IMR-90 (cell line): Measurements from ENCODE around the gene ERGIC1.

Experiments used
- BHLHE40 ChIP-seq: fragments of 150-350 bp; IDR thresholded peaks from 2 replicates; pipeline ENCODE4 v1.6.1; 2016; ENCODE audit warnings: mild to moderate bottlenecking, low read depth, low read length
- CEBPB ChIP-seq: IDR thresholded peaks from 2 replicates; pipeline ENCODE4 v1.6.1; 2012; ENCODE audit warnings: low read depth, low read length, improper control_type of control experiment
- CHD1 ChIP-seq: IDR thresholded peaks from 2 replicates; pipeline ENCODE4 v1.6.1; 2012; ENCODE audit warnings: low read depth, low read length, improper control_type of control experiment
- CTCF ChIP-seq: conservative IDR thresholded peaks from 2 replicates; pipeline ENCODE4 v1.5.1; 2012; ENCODE audit warnings: mild to moderate bottlenecking, low read depth, low read length, improper control_type of control experiment
- ELK1 ChIP-seq: fragments of 150-350 bp; IDR thresholded peaks from 2 replicates; pipeline ENCODE4 v1.6.1; 2016; ENCODE audit warnings: low read depth, mild to moderate bottlenecking, low read length, moderate library complexity, borderline replicate concordance
- FOS ChIP-seq: fragments of 150-350 bp; IDR thresholded peaks from 2 replicates; pipeline ENCODE4 v1.6.1; 2016; ENCODE audit warnings: low read depth, low read length
- MAFK ChIP-seq: IDR thresholded peaks from 2 replicates; pipeline ENCODE4 v1.6.1; 2012; ENCODE audit warnings: low read depth, low read length, improper control_type of control experiment
- NFE2L2 ChIP-seq: fragments of 150-350 bp; IDR thresholded peaks from 2 replicates; pipeline ENCODE4 v1.6.1; 2016; ENCODE audit warnings: low read depth, mild to moderate bottlenecking, low read length
- POLR2A ChIP-seq: IDR thresholded peaks from 2 replicates; pipeline ENCODE4 v1.6.1; 2012; ENCODE audit warnings: mild to moderate bottlenecking, low read depth, low read length
- RAD21 ChIP-seq: IDR thresholded peaks from 2 replicates; pipeline ENCODE4 v1.6.1; 2012; ENCODE audit warnings: low read length, improper control_type of control experiment
- RCOR1 ChIP-seq: IDR thresholded peaks from 2 replicates; pipeline ENCODE4 v1.6.1; 2012; ENCODE audit warnings: mild to moderate bottlenecking, low read length, improper control_type of control experiment; ENCODE audit not compliant: insufficient replicate concordance
- RFX5 ChIP-seq: IDR thresholded peaks from 2 replicates; pipeline ENCODE4 v1.8.0; 2012; ENCODE audit warnings: low read depth, mild to moderate bottlenecking, low read length, moderate library complexity
- USF2 ChIP-seq: fragments of 150-350 bp; IDR thresholded peaks from 2 replicates; pipeline ENCODE4 v1.6.1; 2017; ENCODE audit warnings: mild to moderate bottlenecking, antibody characterized with exemption, low read length, low read depth

GRCh38 chr5:172864747-172865146 is 30.7 kb downstream of the ERGIC1 start:
- TF ChIP-seq CTCF (no peak), POLR2A (no peak), BHLHE40 (no peak), RCOR1 (no peak), MAFK (no peak), FOS (no peak), RAD21 (no peak), CEBPB (no peak), RFX5 (no peak), NFE2L2 (no peak), USF2 (no peak), CHD1 (no peak), ELK1 (no peak)
